Upper lobe of left lung (tissue), 6 donors: ENCODE results near the gene STAB2. TPM values are rescaled to one million over a fixed set of nuclear protein-coding genes. Genes with fewer than 3 reads are reported as not detected.

Experiments used
- ATAC-seq, 2 donors: fragments of 200-7000 bp; cut with Tn5 transposase; one replicate each; pipeline ENCODE4 v1.9.1; 2022; ENCODE audit warnings: mild to moderate bottlenecking in 2 of 2, moderate library complexity in 2 of 2; ENCODE audit not compliant: low FRiP score in 2 of 2
- DNase-seq, 2 donors: peaks; one replicate each; pipeline ENCODE4 v3.0.0-alpha.2; 2019 to 2020
- H3K27ac ChIP-seq, 4 donors: fragments of 200-600 bp; sonication (generic); one replicate each; pipeline ENCODE4 v1.5.1; 2016 to 2019
- H3K27me3 ChIP-seq, 4 donors: fragments of 200-600 bp; sonication (generic); one replicate each; pipeline ENCODE4 v1.5.1; 2017 to 2019
- H3K36me3 ChIP-seq, 4 donors: fragments of 200-600 bp; sonication (generic); one replicate each; pipeline ENCODE4 v1.5.1; 2016 to 2019
- H3K4me1 ChIP-seq, 4 donors: fragments of 200-600 bp; sonication (generic); one replicate each; pipeline ENCODE4 v1.5.1; 2018 to 2019
- H3K4me3 ChIP-seq, 4 donors: fragments of 200-600 bp; sonication (generic); one replicate each; pipeline ENCODE4 v1.5.1; 2017 to 2019; ENCODE audit warnings: mild to moderate bottlenecking in 2 of 4, moderate library complexity in 1 of 4
- H3K9me3 ChIP-seq, 4 donors: fragments of 200-600 bp; sonication (generic); one replicate each; pipeline ENCODE4 v1.5.1; 2018 to 2019
- EP300 ChIP-seq, 4 donors: sonication (generic); formaldehyde crosslinking; IDR thresholded peaks; one replicate each; pipeline ENCODE4 v1.5.1; 2017; ENCODE audit warnings: antibody characterized with exemption in 4 of 4, control low read depth in 2 of 4
- POLR2A ChIP-seq, 4 donors: fragments of 450-650 bp; IDR thresholded peaks; one replicate each; pipeline ENCODE4 v1.5.1; 2016 to 2017; ENCODE audit warnings: antibody characterized with exemption in 4 of 4, mild to moderate bottlenecking in 2 of 4
- POLR2AphosphoS5 ChIP-seq, 2 donors: sonication (generic); formaldehyde crosslinking; IDR thresholded peaks; one replicate each; pipeline ENCODE4 v1.5.1; 2017; ENCODE audit warnings: antibody characterized with exemption in 2 of 2
- WGBS, 2 donors: methylation state at CpG; one replicate each; pipeline ENCODE4 v1.1.5; 2017 to 2018; 5-methylcytosine and 5-hydroxymethylcytosine counted together
- total RNA-seq, 6 donors: library from RNA; depleted of rRNA in 4 of 6; stranded (reverse); fragments of >200 nt in 4 of 6; gene quantifications; one replicate each; pipeline versions ENCODE4 v1.1.0 to v1.2.1, GENCODE V29; 2016 to 2021
- TF ChIP-seq, protein P1 (sequence below), 6 experiments: fragments of 450-650 bp in 4 of 6; fragments of 200-600 bp in 2 of 6; sonication (generic) in 2 of 6; IDR thresholded peaks; one replicate each; pipeline ENCODE4 v1.5.1; 2016 to 2019; ENCODE audit warnings: antibody characterized with exemption in 6 of 6
- donor health status: DM: no; HTN: no; CAD: no; lungs with moderate emphysema.
- donor health status: DM: no; HTN: yes; CAD: no; lungs with severe emphysema.

STAB2 gene
- total RNA-seq, 6 donors from 2014 or later: 0.10 to 2.4 (median 0.22) TPM; not detected in 1

DNA sequence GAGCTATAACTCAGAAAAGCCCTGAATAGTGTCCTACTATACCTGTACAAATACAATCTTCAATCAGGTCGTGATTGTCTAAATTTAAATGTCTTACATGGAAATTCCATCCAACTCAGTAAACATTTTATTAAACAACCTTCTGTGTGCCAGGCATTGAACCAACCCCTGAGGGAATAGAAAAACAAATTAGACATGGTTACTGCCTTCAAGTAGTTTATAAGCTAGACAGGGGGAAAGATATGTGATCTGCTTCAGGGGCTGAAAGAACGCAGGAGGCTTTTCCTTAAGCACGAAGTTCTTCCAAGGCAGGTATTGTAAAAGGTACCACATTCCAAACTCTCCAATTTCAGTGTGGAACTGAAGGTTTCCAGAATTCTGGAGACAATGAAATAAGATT is 39.7 kb upstream of the STAB2 start:
- no peak for ATAC-seq
- Histone ChIP-seq H3K4me3 (no peak overlapping the region), H3K27ac (no peak overlapping the region), H3K4me1 (no peaks in the 10 kb centered on the region), H3K9me3 (no peaks in the 10 kb centered on the region), H3K27me3 (no peaks in the 10 kb centered on the region), H3K36me3 (no peaks in the 10 kb centered on the region)
- TF ChIP-seq POLR2A (IDR thresholded peaks at IDR 0.05) (no peak), EP300 (IDR thresholded peaks at IDR 0.05) (no peak), POLR2AphosphoS5 (IDR thresholded peaks at IDR 0.05) (no peak)
- TF ChIP-seq, protein P1, sequence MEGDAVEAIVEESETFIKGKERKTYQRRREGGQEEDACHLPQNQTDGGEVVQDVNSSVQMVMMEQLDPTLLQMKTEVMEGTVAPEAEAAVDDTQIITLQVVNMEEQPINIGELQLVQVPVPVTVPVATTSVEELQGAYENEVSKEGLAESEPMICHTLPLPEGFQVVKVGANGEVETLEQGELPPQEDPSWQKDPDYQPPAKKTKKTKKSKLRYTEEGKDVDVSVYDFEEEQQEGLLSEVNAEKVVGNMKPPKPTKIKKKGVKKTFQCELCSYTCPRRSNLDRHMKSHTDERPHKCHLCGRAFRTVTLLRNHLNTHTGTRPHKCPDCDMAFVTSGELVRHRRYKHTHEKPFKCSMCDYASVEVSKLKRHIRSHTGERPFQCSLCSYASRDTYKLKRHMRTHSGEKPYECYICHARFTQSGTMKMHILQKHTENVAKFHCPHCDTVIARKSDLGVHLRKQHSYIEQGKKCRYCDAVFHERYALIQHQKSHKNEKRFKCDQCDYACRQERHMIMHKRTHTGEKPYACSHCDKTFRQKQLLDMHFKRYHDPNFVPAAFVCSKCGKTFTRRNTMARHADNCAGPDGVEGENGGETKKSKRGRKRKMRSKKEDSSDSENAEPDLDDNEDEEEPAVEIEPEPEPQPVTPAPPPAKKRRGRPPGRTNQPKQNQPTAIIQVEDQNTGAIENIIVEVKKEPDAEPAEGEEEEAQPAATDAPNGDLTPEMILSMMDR (IDR thresholded peaks at IDR 0.05): no peak
- no peak for DNase-seq
- 62 to 69% methylated on average over 3 of the region's 3 CpGs for WGBS, 2 donors

DNA sequence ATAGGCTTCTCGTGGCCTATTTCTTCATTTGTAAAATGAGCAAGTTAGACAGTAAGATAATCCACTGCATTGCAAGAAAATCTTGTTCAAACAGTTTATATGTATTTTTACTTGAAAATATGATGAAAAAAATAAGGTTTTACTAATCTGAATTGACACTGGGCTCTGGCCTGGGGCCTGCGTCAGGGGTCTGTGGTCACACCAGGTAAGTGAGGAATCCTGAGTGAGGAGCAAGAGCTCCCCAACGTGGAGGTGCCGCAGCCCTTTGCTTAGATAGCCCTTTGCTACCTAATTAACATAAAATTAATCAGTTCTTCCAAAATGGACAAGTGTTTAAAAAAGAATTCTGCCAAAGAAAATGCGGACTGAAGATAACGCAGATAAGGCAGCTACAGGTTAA is 39.1 kb upstream of the STAB2 start:
- Histone ChIP-seq H3K27ac (no peak overlapping the region), H3K9me3 (no peaks in the 10 kb centered on the region), H3K27me3 (no peaks in the 10 kb centered on the region), H3K36me3 (no peaks in the 10 kb centered on the region), H3K4me1 (no peaks in the 10 kb centered on the region), H3K4me3 (no peak overlapping the region)
- WGBS, 2 donors: 64% methylated on average over 6 of the region's 6 CpGs
- TF ChIP-seq POLR2AphosphoS5 (IDR thresholded peaks at IDR 0.05) (no peak), EP300 (IDR thresholded peaks at IDR 0.05) (no peak), POLR2A (IDR thresholded peaks at IDR 0.05) (no peak)
- TF ChIP-seq, protein P1 (IDR thresholded peaks at IDR 0.05): no peak
- ATAC-seq: no peak
- no peak for DNase-seq

DNA sequence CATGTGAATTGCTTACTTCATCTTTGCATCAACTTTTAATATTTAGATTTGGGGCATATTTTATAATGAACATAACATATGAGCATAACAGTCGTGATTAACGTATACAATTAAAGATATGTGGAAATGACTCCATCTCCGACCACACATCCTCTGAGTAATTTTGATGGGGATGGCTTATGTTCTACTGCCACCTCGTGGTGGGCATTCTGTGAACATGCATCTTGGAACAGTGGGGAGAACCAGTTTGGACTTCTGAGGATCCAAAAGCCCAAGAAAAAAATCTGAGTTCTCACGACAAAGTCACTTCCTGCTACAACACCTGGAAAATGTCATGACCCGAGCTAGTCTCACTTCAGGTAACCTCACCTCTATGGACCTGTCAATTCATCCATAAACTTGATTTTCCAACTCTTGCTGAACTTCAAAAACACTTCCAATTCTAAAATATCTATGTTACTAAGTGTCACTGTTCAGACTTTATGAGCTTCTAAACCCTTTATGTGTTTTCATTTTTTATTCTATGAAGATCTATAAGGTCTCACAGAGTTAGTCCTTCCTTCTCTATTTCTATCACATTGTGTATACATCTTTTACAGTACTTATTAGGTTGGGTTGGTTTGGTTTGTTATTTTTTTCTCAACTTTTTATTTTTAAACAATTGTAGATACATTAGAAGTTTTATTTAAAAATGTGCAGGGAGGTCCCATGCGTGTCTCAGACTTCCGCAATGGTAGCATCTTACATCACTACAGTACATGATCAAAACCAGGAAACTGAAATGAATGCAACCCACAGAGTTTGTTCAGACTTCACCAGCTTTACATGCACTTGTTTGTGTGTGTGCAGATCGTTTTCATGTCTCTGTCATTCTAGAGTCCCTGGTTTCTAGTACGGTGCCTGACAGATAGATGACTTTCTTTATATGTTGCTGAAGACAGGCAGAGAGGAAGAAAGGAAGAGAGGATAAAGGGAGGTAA is 38.2 kb upstream of the STAB2 start:
- 23 to 25% methylated on average over 10 of the region's 10 CpGs for WGBS, 2 donors
- Histone ChIP-seq H3K36me3 (no peaks in the 10 kb centered on the region), H3K27me3 (no peaks in the 10 kb centered on the region), H3K27ac (no peak overlapping the region), H3K4me1 (no peaks in the 10 kb centered on the region), H3K9me3 (no peaks in the 10 kb centered on the region), H3K4me3 (no peak overlapping the region)
- ATAC-seq (peak in 1 of 2 donors; percentile 77), DNase-seq (peak in 1 of 2 donors; percentile 40)
- TF ChIP-seq EP300 (IDR thresholded peaks at IDR 0.05) (no peak), POLR2A (IDR thresholded peaks at IDR 0.05) (no peak), POLR2AphosphoS5 (IDR thresholded peaks at IDR 0.05) (no peak)
- TF ChIP-seq, protein P1 (IDR thresholded peaks at IDR 0.05): peak; percentile 34 to 76 (median 65)

DNA sequence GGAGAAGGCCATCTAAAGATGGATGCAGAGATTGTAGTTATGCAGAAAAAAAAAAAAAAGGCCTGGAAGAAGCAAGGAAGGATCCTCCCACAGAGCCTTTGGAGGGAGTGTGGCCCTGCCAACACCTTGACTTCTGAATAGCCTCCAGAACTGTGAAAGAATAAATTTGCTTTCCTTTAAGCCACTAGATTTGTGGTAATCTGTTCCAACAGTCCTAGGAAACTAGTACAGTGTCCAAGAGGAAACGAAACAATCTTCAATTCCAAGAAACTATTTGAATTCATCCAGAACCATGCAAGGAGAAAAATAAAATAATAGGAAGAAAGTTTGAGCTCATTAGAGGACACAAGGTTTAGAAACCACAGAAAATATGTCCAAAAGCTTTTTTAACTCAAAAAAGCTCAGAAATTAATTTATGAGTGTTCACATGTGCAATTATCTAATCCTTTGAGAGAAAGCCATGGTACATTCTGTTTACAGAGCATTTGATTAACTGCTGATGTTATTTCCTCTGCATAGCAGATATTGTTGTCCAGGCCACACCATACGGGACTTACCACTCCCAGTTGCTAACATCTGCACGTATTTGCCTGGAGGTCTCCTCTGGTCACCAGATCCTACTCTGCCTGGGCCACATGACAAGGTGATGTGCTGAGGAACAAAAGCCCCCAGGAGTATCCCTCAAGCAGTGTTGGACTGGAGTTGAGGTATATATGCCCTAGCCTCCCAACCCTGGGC is 30.0 kb upstream of the STAB2 start:
- no peak for DNase-seq
- H3K27me3 ChIP-seq: no peaks in the 10 kb centered on the region
- peak in 1 of 2 donors; percentile 68 for ATAC-seq
- TF ChIP-seq POLR2AphosphoS5 (IDR thresholded peaks at IDR 0.05) (no peak), EP300 (IDR thresholded peaks at IDR 0.05) (no peak), POLR2A (IDR thresholded peaks at IDR 0.05) (no peak)
- TF ChIP-seq, protein P1 (IDR thresholded peaks at IDR 0.05): no peak
- H3K4me1 ChIP-seq: no peaks in the 10 kb centered on the region
- peak overlapping the region in 1 of 4 donors; percentile 26 for H3K27ac ChIP-seq
- H3K9me3 ChIP-seq: no peaks in the 10 kb centered on the region
- no peaks in the 10 kb centered on the region for H3K36me3 ChIP-seq
- WGBS, 2 donors: 48% methylated on average over 3 of the region's 3 CpGs
- H3K4me3 ChIP-seq: no peak overlapping the region
